HG03469 (cell line): ENCODE measurements around the gene FMNL3.

Experiments
- ATAC-seq: cut with Tn5 transposase; IDR thresholded peaks from one replicate; pipeline ENCODE4 v1.9.1; 2021; ENCODE audit warnings: mild to moderate bottlenecking, moderate library complexity, moderate number of reproducible peaks; ENCODE audit not compliant: unreplicated experiment

The FMNL3 gene

DNA sequence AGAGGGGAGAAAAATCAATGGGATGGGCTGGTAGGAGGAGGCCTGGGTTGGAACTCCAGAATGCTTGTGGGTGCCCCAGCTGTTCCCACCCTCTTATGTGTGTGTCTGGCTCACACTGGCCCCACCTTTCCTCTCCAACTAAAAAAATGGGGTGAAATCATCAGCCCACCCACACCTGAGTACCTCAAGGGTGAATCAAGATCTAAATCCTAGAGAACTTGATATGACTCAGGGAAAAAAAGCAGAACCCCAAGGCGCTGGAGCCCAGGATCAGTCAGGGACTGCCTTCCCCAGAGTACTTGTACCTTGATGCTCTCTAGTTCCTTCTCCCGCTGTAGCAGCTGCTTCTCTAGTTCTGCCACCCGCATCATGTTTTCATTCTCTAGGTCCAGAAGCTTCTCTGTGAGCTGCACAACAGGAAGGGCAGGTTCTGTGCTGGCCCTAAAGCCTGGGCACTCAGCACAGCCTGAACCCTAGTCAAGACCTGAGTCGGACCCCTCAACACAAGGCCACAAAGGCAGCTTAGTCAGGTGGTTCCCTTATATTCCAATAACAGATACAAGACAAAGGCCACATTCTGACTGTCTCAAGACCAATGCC, 54.2 kb downstream of the FMNL3 start:
- no peak for ATAC-seq

GRCh38 chr12:49651855-49652254, 55.4 kb downstream of the FMNL3 start:
- ATAC-seq = no peak

DNA sequence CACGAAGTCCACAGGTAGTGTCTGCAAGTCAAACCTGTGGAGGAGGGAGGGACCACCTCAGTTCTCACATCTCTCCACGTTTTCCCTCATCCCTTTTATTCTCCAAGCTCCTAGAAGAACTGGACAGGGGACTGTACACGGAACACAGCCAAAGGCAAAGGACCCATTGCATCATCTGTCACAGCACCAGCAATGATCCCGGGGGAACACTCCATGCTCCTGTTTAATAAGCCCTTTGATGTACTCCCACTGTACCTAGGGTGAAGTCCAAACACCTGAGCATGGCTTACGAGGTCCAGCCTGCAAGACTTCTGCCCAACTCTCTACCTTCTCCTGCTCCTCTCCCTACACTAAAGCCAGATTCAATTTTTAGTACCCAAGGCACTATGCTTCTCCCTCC, 57.3 kb downstream of the FMNL3 start:
- ATAC-seq = no peak

GRCh38 chr12:49649445-49649844, 57.8 kb downstream of the FMNL3 start:
- no peak for ATAC-seq

DNA sequence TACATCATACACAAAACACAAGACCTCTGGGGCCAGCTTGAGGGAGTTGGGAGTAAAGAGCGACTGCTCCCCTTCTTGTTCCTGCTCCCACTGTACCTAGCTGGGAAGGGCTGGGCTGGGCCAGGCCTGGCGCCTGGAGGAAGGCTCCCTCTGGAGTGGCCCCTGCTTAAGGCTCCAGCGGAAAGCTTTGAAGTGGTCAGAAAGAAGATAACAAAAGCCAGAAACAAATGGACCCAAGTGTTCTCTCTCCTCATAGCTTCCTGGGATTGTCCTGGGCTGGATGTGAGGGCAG, 58.5 kb downstream of the FMNL3 start:
- ATAC-seq = no peak

- ATAC-seq = no peak
Measured at GRCh38 chr12:49647827-49648711, 59.1 kb downstream of the FMNL3 start.

DNA sequence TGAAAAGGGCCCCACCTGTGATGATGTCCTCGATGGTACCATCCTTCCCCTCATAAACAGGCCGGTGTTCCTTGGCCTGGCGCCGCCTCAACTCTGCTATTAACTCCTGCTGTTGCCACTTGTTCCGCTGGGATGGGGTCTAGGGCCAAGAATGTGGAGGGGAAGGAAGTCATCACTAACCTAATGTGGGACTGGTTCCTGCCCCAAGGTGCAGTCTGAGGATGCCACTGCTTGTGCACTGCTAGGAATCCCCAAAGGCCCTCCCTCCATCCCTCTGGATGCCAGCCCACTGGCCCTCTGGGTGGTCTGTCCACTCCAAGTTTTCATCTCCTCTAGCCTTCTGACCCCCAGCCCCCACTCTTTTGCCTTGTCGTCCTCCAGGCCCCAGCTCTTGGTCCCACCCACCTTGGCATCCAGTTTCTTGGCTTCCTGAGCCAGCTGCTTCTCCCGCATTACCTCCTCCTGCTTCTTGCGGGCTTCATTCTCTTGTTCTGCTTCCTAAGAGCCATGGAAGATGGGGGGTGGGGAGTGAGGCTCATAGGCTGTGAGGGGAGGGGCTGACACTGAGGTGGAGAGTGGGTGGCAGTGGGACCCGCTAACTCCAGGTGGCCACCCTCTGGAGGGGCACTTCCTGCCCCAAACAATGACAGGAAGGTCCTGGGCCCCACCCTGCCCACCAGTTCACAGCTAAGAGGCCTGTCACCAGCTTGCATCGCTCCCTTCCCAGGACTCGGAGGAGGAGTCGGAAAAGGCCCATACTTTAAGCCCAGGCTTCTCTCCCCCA, 60.1 kb downstream of the FMNL3 start:
- ATAC-seq = no peak

- no peak for ATAC-seq
Measured at GRCh38 chr12:49646331-49646830, 60.8 kb downstream of the FMNL3 start.

DNA sequence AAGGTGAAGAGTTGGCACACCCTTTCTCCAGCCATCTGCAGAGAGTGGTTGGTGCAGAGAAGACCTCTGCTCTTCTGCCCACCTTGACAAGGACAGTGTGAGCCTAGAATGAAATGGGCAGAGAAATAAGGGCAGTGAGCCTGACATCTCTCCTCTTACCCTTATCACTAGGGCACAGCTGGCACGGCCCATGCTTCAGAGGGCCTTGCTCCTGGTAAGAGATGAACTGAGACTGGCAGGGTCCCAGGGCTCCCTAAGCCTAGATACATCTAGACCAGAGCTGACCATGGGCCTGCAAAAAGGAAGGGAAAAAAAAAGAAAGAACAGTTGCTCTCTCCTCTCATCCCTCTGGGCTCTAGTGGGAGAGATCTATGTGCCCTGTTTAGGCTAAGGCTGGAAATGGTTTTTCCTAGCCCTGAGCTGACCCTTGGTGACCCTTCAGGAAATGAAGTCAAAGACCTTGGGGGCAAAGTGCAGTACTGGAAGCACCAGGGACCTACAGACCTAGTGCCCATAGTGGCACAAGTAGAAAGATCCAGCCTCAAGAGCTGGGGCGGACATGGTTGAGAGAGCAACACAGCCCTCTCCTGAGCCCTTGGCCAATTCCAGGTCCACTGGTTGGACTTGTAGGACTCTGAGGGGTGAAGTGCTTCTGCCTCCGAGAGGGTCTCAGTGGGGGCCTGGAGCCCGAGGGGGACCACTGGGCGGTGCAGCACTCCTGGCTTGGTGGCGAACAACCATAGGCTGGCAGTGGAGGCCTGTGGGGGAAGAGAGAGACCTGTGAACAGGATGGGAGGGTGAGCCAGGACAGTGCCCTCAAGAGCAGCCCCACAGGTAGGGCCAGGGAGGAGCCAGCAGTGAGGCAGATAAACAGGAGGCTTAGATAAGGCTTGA, 61.8 kb downstream of the FMNL3 start:
- ATAC-seq = no peak

DNA sequence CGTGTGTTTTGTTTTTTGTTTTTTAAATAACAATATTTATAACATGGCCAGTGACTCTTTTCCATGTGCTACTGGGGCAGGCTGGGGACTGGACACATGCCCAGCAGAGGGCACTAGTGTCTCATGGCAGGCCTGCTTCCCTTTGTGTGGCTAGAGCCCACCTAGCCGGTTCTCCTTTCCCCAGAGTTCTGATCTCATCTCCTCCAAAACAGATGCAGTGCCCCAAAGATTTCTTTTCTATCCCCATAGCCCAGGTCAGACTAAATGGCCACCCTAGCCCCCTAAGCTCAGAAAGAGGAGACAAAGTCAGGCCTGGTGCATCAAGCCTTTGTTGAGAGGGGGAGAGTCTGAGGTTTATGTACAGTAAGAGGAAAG, 62.6 kb downstream of the FMNL3 start:
- no peak for ATAC-seq

DNA sequence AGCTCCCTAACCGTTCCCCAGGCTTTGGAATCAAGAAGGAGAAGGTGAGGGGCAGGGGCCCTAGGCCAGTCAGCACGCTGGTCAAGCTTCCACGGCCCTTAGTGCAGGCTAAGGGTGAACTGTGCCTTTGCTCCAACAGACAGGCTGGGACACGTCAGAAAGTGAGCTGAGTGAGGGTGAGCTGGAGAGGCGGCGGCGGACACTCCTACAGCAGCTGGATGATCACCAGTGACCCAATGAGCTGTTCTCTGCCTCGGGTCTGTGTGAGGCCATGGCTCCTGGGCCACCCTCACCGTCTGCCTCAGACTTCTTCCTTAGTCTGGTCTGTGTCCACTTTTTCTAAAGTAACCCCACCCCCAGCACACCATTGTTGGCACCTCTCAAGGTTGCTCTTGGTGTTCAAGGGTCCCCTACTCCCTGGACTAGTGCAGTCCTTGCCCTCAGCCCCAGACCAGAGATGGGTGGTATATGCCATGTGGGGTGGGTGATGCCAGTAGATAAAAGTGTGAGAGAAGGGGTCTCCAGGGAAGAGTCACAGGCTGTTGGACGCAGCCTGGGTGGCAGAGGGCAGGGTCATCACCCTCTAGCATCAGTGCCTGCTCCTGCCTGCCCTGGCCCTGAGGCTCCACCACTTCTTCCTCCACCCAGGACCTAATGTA, 63.1 kb downstream of the FMNL3 start:
- no peak for ATAC-seq

- no peak for ATAC-seq
Measured at GRCh38 chr12:49643135-49643534, 64.1 kb downstream of the FMNL3 start.

DNA sequence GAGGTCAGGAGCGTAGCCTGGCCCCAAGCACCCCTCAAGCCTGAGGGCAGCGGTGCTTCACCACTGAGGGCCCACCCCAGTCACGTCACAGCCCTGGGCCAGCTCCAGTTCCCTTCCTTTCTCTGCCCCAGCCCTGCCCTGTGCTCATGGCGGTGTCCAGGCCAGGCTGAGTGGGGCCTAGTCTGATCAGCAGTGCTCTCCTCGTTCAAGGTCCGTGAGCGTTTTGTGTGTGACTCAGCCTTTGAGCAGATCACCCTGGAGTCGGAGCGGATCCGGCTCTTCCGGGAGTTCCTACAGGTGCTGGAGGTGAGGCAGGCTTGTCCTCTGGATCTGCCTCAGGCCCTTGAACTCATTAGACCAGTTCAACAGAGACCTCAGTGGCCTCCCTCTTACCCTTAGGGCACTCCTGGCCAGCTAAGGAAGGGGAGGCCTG, 64.8 kb downstream of the FMNL3 start:
- no peak for ATAC-seq

DNA sequence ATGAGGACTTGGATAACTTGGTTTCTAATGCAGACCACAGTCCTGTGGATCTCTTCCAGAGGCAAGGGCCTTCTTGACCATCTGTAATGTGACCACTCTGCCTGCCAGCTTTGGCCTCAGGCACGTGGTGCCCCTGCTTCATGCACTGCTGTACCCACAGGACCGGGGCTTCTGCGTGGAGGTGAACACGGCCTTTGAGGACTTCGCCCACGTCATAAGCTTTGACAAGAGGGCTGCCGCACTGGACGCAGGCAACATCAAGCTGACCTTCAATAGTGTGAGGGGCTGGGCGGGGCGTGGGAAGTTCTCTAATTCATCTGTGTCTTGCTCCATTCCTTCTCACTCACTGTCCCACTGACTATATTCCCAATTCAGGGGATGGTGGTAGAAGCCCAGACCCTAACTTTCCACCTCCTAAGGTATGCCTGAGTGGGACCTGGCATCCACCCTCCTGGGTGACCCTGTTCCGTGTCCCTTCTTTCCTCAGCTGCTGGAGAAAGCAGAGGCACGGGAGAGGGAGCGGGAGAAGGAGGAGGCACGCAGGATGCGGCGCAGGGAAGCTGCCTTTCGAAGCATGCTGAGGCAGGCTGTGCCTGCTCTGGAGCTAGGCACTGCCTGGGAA, 65.3 kb downstream of the FMNL3 start:
- no peak for ATAC-seq

- ATAC-seq = no peak
Measured at GRCh38 chr12:49636979-49637755, 70.0 kb downstream of the FMNL3 start.

DNA sequence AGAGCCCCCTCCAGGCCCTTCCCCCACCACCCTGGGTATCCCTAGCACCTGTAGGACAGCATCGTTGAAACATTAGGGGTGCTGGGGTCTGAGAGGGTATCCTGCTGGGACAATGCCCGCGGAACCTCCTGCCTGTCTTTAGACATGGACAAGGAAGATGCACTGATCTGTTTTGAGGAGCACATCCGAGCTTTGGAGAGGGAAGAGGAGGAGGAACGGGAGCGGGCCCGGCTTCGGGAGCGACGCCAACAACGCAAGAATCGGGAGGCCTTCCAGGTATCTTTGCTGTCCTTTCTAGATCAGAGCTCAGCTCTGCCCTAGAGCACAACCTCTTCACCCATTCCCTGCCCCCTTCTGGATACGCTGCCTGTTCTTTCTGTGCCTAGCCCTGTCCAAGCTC, 70.6 kb downstream of the FMNL3 start:
- no peak for ATAC-seq

- no peak for ATAC-seq
Measured at GRCh38 chr12:49635656-49636055, 71.5 kb downstream of the FMNL3 start.

DNA sequence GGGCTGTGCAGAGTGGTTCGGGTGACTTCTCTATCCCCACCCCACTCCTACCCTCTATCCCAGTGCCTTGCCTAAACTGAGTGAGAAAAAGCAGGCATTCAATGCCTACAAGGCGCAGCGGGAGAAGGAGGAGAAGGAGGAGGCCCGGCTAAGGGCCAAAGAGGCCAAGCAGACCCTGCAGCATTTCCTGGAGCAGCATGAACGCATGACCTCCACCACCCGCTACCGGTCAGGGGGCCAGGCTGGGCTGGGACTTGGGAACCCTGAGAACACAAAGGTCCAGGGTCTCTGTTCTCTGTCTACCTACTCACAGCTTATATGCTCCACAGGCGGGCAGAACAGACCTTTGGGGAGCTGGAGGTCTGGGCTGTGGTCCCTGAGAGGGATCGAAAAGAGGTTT, 72.2 kb downstream of the FMNL3 start:
- no peak for ATAC-seq
